ENCODE measurements around the gene SHH.

SHH gene

GRCh38 chr7:155762655-155763054, 49.6 kb downstream of the SHH start:
- H3K4me3 ChIP-seq (ENCODE audit: control insufficient read depth, low read depth, low read length) = no peak overlapping the region
- no peak for DNase-seq (ENCODE audit: low read depth)
- no peak for TF ChIP-seq CTCF (IDR thresholded peaks at IDR 0.05; ENCODE audit: control insufficient read depth, insufficient read depth, low read depth, low read length, missing control alignments)

GRCh38 chr7:155762036-155762435, 50.2 kb downstream of the SHH start:
- no peak overlapping the region for H3K4me3 ChIP-seq (ENCODE audit: control insufficient read depth, low read depth, low read length)
- no peak for DNase-seq (ENCODE audit: low read depth)
- TF ChIP-seq CTCF (IDR thresholded peaks at IDR 0.05; ENCODE audit: control insufficient read depth, insufficient read depth, low read depth, low read length, missing control alignments) = no peak

- TF ChIP-seq CTCF (IDR thresholded peaks at IDR 0.05; ENCODE audit: control insufficient read depth, insufficient read depth, low read depth, low read length, missing control alignments) = no peak
- no peak overlapping the region for H3K4me3 ChIP-seq (ENCODE audit: control insufficient read depth, low read depth, low read length)
- DNase-seq (ENCODE audit: low read depth) = no peak
These were observed 51.1 kb downstream of the SHH start for GRCh38 chr7:155761162-155761561.

- TF ChIP-seq CTCF (IDR thresholded peaks at IDR 0.05; ENCODE audit: control insufficient read depth, insufficient read depth, low read depth, low read length, missing control alignments) = no peak
- no peak overlapping the region for H3K4me3 ChIP-seq (ENCODE audit: control insufficient read depth, low read depth, low read length)
- no peak for DNase-seq (ENCODE audit: low read depth)
These were observed 52.4 kb downstream of the SHH start for GRCh38 chr7:155759740-155760430.

GRCh38 chr7:155758348-155758747, 53.9 kb downstream of the SHH start:
- no peak for TF ChIP-seq CTCF (IDR thresholded peaks at IDR 0.05; ENCODE audit: control insufficient read depth, insufficient read depth, low read depth, low read length, missing control alignments)
- H3K4me3 ChIP-seq (ENCODE audit: control insufficient read depth, low read depth, low read length) = no peak overlapping the region
- DNase-seq (ENCODE audit: low read depth) = no peak

- no peak overlapping the region for H3K4me3 ChIP-seq (ENCODE audit: control insufficient read depth, low read depth, low read length)
- TF ChIP-seq CTCF (IDR thresholded peaks at IDR 0.05; ENCODE audit: control insufficient read depth, insufficient read depth, low read depth, low read length, missing control alignments) = no peak
These were observed 55.9 kb downstream of the SHH start for GRCh38 chr7:155756322-155756721.

More at GRCh38 chr7:155756322-155756721, 55.9 kb downstream of the SHH start:
- DNase-seq (ENCODE audit: low read depth) = no peak

Measured in AG09309 (cell line).